IMR-90 (cell line): Measurements from ENCODE around the gene CACNA2D4. TPM values are rescaled to one million over a fixed set of nuclear protein-coding genes. Genes with fewer than 3 reads are reported as not detected.

Experiments used
- ATAC-seq: fragments of 200-7000 bp; cut with Tn5 transposase; 2 replicates; pipeline ENCODE4 v1.9.1; 2020; ENCODE audit warnings: low read depth, mild to moderate bottlenecking, moderate library complexity
- BruUV-seq: library from RNA; stranded (reverse); fragments of 400-500 nt; replicated peaks from 2 replicates; lab custom pipeline; 2021; lab: Mats Ljungman, UMichigan
- CTCF ChIA-PET: fragments of 300-600 bp; formaldehyde crosslinking; extraction: SDS; loops from one replicate; lab custom pipeline; 2021; ENCODE audit warnings: antibody characterized with exemption; lab: Yijun Ruan, JAX
- POLR2A ChIA-PET: fragments of 300-600 bp; sonication (Branson Sonifier 250); formaldehyde crosslinking; loops from one replicate; lab custom pipeline; 2022; ENCODE audit warnings: antibody characterized with exemption; ENCODE audit not compliant: unreplicated experiment; lab: Charles Lee
- DNase-seq: peaks from one replicate; pipeline ENCODE4 v3.0.0; 2013
- H2AFZ ChIP-seq: replicated peaks from 2 replicates; pipeline ENCODE3; 2013; ENCODE audit warnings: low read length, mild to moderate bottlenecking; ENCODE audit not compliant: poor library complexity
- H2AK5ac ChIP-seq: 2 replicates; pipeline ENCODE4 v1.6.1; 2013; ENCODE audit warnings: low read depth, low read length, inconsistent platforms
- H2AK9ac ChIP-seq: replicated peaks from 2 replicates; pipeline ENCODE3; 2013; ENCODE audit warnings: mild to moderate bottlenecking, low read depth, low read length, moderate library complexity; ENCODE audit not compliant: poor library complexity
- H2BK120ac ChIP-seq: 2 replicates; pipeline ENCODE4 v1.6.1; 2013; ENCODE audit warnings: low read depth, low read length, inconsistent platforms
- H2BK15ac ChIP-seq: 3 replicates; pipeline ENCODE4 v1.6.1; 2013; ENCODE audit warnings: low read depth, low read length, inconsistent platforms
- H2BK20ac ChIP-seq: 2 replicates; pipeline ENCODE4 v1.6.1; 2013; ENCODE audit warnings: low read depth, mild to moderate bottlenecking, inconsistent platforms, low read length, moderate library complexity
- H2BK5ac ChIP-seq: 2 replicates; pipeline ENCODE4 v1.6.1; 2013; ENCODE audit warnings: mild to moderate bottlenecking, low read depth, low read length, inconsistent platforms; ENCODE audit not compliant: poor library complexity, severe bottlenecking
- H3K14ac ChIP-seq: replicated peaks from 2 replicates; pipeline ENCODE4 v1.6.1; 2013; ENCODE audit warnings: low read depth, low read length, inconsistent platforms
- H3K18ac ChIP-seq: 2 replicates; pipeline ENCODE4 v1.6.1; 2013; ENCODE audit warnings: low read depth, low read length, control low read depth
- H3K23ac ChIP-seq: 2 replicates; pipeline ENCODE4 v1.6.1; 2013; ENCODE audit warnings: low read depth, low read length, inconsistent platforms
- H3K27ac ChIP-seq: 2 replicates; pipeline ENCODE4 v1.5.1; 2013; ENCODE audit warnings: mild to moderate bottlenecking, control low read depth, low read length; ENCODE audit not compliant: insufficient read depth
- H3K27me3 ChIP-seq: 2 replicates; pipeline ENCODE4 v1.6.1; 2013; ENCODE audit warnings: low read length; ENCODE audit not compliant: control insufficient read depth, insufficient read depth
- H3K36me3 ChIP-seq: 2 replicates; pipeline ENCODE4 v1.6.1; 2013; ENCODE audit warnings: low read length, mixed read lengths; ENCODE audit not compliant: control insufficient read depth, insufficient read depth
- H3K4ac ChIP-seq: 2 replicates; pipeline ENCODE4 v1.6.1; 2013; ENCODE audit warnings: low read depth, low read length, inconsistent platforms
- H3K4me1 ChIP-seq: 2 replicates; pipeline ENCODE4 v1.6.1; 2013; ENCODE audit warnings: low read length, mixed read lengths; ENCODE audit not compliant: control insufficient read depth, insufficient read depth
- H3K4me2 ChIP-seq: 2 replicates; pipeline ENCODE4 v1.6.1; 2013; ENCODE audit warnings: low read depth, mild to moderate bottlenecking, control low read depth, low read length, moderate library complexity
- H3K4me3 ChIP-seq: 2 replicates; pipeline ENCODE4 v1.5.1; 2013; ENCODE audit warnings: low read depth, mild to moderate bottlenecking, control low read depth, low read length, moderate library complexity; ENCODE audit not compliant: insufficient read depth
- H3K56ac ChIP-seq: 2 replicates; pipeline ENCODE4 v1.6.1; 2013; ENCODE audit warnings: low read length, inconsistent platforms; ENCODE audit not compliant: insufficient read depth; ENCODE audit errors: extremely low read depth
- H3K79me1 ChIP-seq, 2 experiments: 2 replicates each; pipeline ENCODE4 v1.6.1; 2013; ENCODE audit warnings: low read length in 2 of 2, inconsistent platforms in 1 of 2, low read depth in 1 of 2
- H3K9ac ChIP-seq: 2 replicates; pipeline ENCODE4 v1.6.1; 2013; ENCODE audit warnings: low read depth, low read length, control low read depth
- H3K9me1 ChIP-seq: 2 replicates; pipeline ENCODE4 v1.6.1; 2013; ENCODE audit warnings: low read length, inconsistent platforms; ENCODE audit not compliant: insufficient read depth
- H3K9me3 ChIP-seq: 2 replicates; pipeline ENCODE4 v1.6.1; 2013; ENCODE audit warnings: low read length; ENCODE audit not compliant: control insufficient read depth, insufficient read depth
- H4K20me1 ChIP-seq: 2 replicates; pipeline ENCODE4 v1.6.1; 2013; ENCODE audit warnings: low read length, inconsistent platforms; ENCODE audit not compliant: insufficient read depth
- H4K5ac ChIP-seq: 2 replicates; pipeline ENCODE4 v1.6.1; 2013; ENCODE audit warnings: mild to moderate bottlenecking, low read depth, low read length, control low read depth
- H4K8ac ChIP-seq, 2 experiments: 2 replicates each; pipeline ENCODE4 v1.6.1; 2013; ENCODE audit warnings: low read depth in 2 of 2, low read length in 2 of 2, control low read depth in 1 of 2, inconsistent platforms in 1 of 2
- H4K91ac ChIP-seq: 2 replicates; pipeline ENCODE4 v1.6.1; 2013; ENCODE audit warnings: low read depth, low read length, inconsistent platforms; ENCODE audit not compliant: insufficient read depth
- CEBPB ChIP-seq: IDR thresholded peaks from 2 replicates; pipeline ENCODE4 v1.6.1; 2012; ENCODE audit warnings: low read depth, low read length, improper control_type of control experiment
- CHD1 ChIP-seq: IDR thresholded peaks from 2 replicates; pipeline ENCODE4 v1.6.1; 2012; ENCODE audit warnings: low read depth, low read length, improper control_type of control experiment
- FOS ChIP-seq: fragments of 150-350 bp; IDR thresholded peaks from 2 replicates; pipeline ENCODE4 v1.6.1; 2016; ENCODE audit warnings: low read depth, low read length
- MAZ ChIP-seq: IDR thresholded peaks from 2 replicates; pipeline ENCODE4 v1.6.1; 2012; ENCODE audit warnings: low read depth, mild to moderate bottlenecking, low read length, improper control_type of control experiment, moderate library complexity, borderline replicate concordance
- MXI1 ChIP-seq: IDR thresholded peaks from 2 replicates; pipeline ENCODE4 v1.6.1; 2012; ENCODE audit warnings: low read depth, mild to moderate bottlenecking, low read length, moderate library complexity, borderline replicate concordance
- POLR2A ChIP-seq: IDR thresholded peaks from 2 replicates; pipeline ENCODE4 v1.6.1; 2012; ENCODE audit warnings: mild to moderate bottlenecking, low read depth, low read length
- RAD21 ChIP-seq: IDR thresholded peaks from 2 replicates; pipeline ENCODE4 v1.6.1; 2012; ENCODE audit warnings: low read length, improper control_type of control experiment
- RFX5 ChIP-seq: IDR thresholded peaks from 2 replicates; pipeline ENCODE4 v1.8.0; 2012; ENCODE audit warnings: low read depth, mild to moderate bottlenecking, low read length, moderate library complexity
- SMC3 ChIP-seq: fragments of 150-350 bp; IDR thresholded peaks from 2 replicates; pipeline ENCODE4 v1.6.1; 2016; ENCODE audit warnings: low read depth, mild to moderate bottlenecking, antibody characterized with exemption, low read length, moderate library complexity
- WGBS, 2 experiments: methylation state at CpG; one replicate each; pipeline versions ENCODE4 v1.1.5 to v1.1.7; 2013; ENCODE audit warnings: missing lambda C conversion rate in 2 of 2; ENCODE audit not compliant: insufficient read length in 1 of 2; ENCODE audit errors: extremely low coverage in 2 of 2; 5-methylcytosine and 5-hydroxymethylcytosine counted together
- dilution Hi-C: fragments of 300-500 bp; cut with HindIII; formaldehyde crosslinking; loops from one replicate; pipeline ENCODE4 v1.14.3; 2018; ENCODE audit warnings: low sequenced_read_pairs; ENCODE audit not compliant: unreplicated experiment
- in situ Hi-C: fragments of 300-500 bp; cut with MboI; formaldehyde crosslinking; loops from 3 replicates; pipeline ENCODE4 v1.14.3; 2019; ENCODE audit warnings: low sequenced_read_pairs, inconsistent platforms, mixed read lengths
- intact Hi-C: fragments of 100-400 bp; cut with micrococcal nuclease; formaldehyde crosslinking; loops from 2 replicates; pipeline ENCODE4 v1.10.0; 2022
- polyA plus RNA-seq, 3 experiments: library from polyadenylated mRNA; depleted of rRNA; stranded (reverse); fragments of >200 nt; gene quantifications; 2 replicates each; pipeline ENCODE4 v1.2.3, GENCODE V29; 2012; ENCODE audit warnings: low replicate concordance in 1 of 3
- total RNA-seq: library from RNA; depleted of rRNA; stranded (reverse); fragments of >200 nt; gene quantifications from 2 replicates; pipeline ENCODE4 v1.2.3, GENCODE V29; 2012
- TF ChIP-seq, protein P1 (sequence below): conservative IDR thresholded peaks from 2 replicates; pipeline ENCODE4 v1.5.1; 2012; ENCODE audit warnings: mild to moderate bottlenecking, low read depth, low read length, improper control_type of control experiment
- TF ChIP-seq, protein P2 (sequence below): fragments of 150-350 bp; IDR thresholded peaks from 2 replicates; pipeline ENCODE4 v1.6.1; 2016; ENCODE audit warnings: low read depth, mild to moderate bottlenecking, low read length, moderate library complexity, borderline replicate concordance

Gene CACNA2D4
- total and polyA plus RNA-seq, 2 of the 4 experiments (the other 2 are of a cell fraction), result 0.18 to 0.22 TPM

DNA sequence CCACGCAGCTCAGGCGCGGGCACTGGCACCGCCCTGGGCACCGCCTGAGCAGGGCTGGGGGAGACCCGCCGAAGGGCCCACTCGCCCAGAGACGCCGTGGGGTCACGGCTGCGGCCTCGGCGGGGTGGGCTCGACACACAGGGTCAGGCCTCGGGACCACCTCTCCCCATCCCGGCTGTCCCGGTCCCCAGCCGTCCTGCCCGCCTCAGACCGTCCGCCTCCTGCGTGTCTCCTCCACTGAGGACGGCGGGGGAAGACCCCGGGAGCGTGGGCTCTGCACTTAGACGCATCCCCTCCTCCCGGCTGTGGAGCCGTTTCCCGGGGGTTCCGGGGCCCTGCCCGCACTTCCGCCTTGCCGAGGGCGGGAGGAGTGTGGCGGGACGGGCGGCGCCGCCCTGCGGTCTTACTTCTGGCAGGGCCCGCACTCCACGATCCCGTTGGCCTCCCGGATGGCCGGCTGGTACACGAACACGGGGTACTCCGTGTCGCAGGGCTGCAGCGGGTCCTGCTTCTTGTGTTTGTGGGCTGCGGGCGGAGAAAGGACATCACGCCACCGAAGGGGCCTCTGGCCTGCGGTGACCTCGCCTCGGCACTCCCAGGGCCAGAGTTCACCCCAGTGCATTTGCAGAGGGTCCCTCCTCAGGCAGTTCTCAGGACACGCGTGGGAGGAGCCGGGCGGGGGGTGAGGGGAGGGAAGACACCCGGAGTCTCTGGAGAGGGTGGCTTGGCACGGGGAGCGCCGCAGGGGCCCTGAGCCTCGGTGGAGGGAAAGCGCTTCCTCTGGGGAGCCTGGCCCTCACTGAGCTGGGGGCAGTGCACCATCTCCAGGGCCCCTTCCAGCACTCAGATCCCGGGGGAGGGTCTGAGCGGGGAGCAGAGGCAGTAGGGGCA lies 121.2 kb downstream of the CACNA2D4 start (continued):
- TF ChIP-seq MXI1 (no peak), FOS (no peak)

DNA sequence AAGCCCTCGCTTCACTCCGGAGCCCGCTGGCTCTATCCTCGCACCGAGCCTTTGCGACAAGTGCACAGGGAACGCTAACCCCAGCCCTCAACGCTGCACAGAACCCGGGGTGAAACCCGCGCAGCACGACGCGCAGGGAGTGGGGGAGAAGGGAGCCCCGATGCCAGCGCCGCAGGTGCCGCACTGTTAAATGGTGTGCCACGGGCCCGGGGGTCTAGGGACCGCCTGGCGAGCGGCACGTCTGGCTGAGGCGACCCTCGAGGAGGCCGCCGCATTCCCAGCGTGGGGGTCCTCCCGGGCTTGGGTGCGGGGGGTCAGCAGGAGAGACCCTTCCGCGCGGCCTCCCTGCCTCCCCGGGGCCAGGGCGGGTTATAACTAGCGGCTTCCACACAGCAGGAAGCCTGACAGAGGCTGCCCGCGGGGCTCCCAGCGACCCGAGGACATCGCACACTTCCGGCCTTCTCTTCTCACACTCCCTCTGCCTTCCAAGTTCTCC lies 121.9 kb downstream of the CACNA2D4 start:
- Histone ChIP-seq H4K91ac (peak overlapping the region; percentile 1; the same call in 1 of the 2 replicates), H3K4me2 (peak overlapping the region; percentile 86), H3K4me3 (peak overlapping the region; percentile 37), H3K23ac (peak overlapping the region; percentile 54; the same call in 1 of the 2 replicates), H3K56ac (no peak overlapping the region), H3K79me1 (0 out of 4 replicates have a peak, but pooled peaks cover 0 to 3% of the 10 kb centered on the region in 2 experiments), H3K27ac (no peak overlapping the region; the same call in 1 of the 2 replicates), H3K9me3 (no peaks in the 10 kb centered on the region), H3K18ac (no peak overlapping the region), H3K4ac (peak overlapping the region; percentile 34), H2AK5ac (peak overlapping the region; percentile 23; the same call in 1 of the 2 replicates), H2BK15ac (no peak overlapping the region), H4K8ac (peak overlapping the region; percentile 51 to 88), H2BK120ac (peak overlapping the region; percentile 31; the same call in 1 of the 2 replicates), H3K9ac (peak overlapping the region; percentile 34; the same call in 1 of the 2 replicates), H2BK20ac (0 out of 2 replicates have a peak overlapping the region, but pooled peaks have one; percentile 13), H3K9me1 (peaks cover 4% of the 10 kb centered on the region; the same call in 1 of the 2 replicates), H3K4me1 (peaks cover 4% of the 10 kb centered on the region; the same call in 1 of the 2 replicates), H2AK9ac (peak overlapping the region; percentile 93), H3K14ac (peak overlapping the region; percentile 74), H2BK5ac (no peak overlapping the region), H3K36me3 (no peaks in the 10 kb centered on the region), H3K27me3 (no peaks in the 10 kb centered on the region; the same call in 1 of the 2 replicates), H4K20me1 (no peaks in the 10 kb centered on the region), H4K5ac (peak overlapping the region; percentile 53), H2AFZ (peak overlapping the region; percentile 98)
- BruUV-seq, result no TSS peak
- ChIA-PET CTCF (no interaction called here), POLR2A (no interaction called here)
- intact Hi-C loops, result loop anchor here (1.0 to 5.0 kb wide), 4 partner anchors 144 to 787 kb away; partner anchors contain the start of gene CACNA1C
- ATAC-seq, result no peak; the same call in 1 of the 2 replicates
- DNase-seq, result no peak
- dilution Hi-C loops, result no loop called here
- WGBS, 2 experiments, result 16% methylated on average over 13 of the region's 43 CpGs; no CpG with 5 or more reads in 1 of the 2 experiments
- in situ Hi-C loops, result no loop called here
- no peak for TF ChIP-seq CHD1
- no peak for TF ChIP-seq RFX5
- TF ChIP-seq FOS, result no peak
- TF ChIP-seq, protein P1, sequence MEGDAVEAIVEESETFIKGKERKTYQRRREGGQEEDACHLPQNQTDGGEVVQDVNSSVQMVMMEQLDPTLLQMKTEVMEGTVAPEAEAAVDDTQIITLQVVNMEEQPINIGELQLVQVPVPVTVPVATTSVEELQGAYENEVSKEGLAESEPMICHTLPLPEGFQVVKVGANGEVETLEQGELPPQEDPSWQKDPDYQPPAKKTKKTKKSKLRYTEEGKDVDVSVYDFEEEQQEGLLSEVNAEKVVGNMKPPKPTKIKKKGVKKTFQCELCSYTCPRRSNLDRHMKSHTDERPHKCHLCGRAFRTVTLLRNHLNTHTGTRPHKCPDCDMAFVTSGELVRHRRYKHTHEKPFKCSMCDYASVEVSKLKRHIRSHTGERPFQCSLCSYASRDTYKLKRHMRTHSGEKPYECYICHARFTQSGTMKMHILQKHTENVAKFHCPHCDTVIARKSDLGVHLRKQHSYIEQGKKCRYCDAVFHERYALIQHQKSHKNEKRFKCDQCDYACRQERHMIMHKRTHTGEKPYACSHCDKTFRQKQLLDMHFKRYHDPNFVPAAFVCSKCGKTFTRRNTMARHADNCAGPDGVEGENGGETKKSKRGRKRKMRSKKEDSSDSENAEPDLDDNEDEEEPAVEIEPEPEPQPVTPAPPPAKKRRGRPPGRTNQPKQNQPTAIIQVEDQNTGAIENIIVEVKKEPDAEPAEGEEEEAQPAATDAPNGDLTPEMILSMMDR, result no peak
- TF ChIP-seq MAZ, result no peak
- TF ChIP-seq MXI1, result no peak
- no peak for TF ChIP-seq POLR2A
- no peak for TF ChIP-seq CEBPB
- TF ChIP-seq, protein P2, sequence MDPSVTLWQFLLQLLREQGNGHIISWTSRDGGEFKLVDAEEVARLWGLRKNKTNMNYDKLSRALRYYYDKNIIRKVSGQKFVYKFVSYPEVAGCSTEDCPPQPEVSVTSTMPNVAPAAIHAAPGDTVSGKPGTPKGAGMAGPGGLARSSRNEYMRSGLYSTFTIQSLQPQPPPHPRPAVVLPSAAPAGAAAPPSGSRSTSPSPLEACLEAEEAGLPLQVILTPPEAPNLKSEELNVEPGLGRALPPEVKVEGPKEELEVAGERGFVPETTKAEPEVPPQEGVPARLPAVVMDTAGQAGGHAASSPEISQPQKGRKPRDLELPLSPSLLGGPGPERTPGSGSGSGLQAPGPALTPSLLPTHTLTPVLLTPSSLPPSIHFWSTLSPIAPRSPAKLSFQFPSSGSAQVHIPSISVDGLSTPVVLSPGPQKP, result no peak
- TF ChIP-seq SMC3, result no peak
- TF ChIP-seq RAD21, result no peak
